Gastroesophageal sphincter (tissue), 4 donors: ENCODE results near the gene PDCD1. TPM values are rescaled to one million over a fixed set of nuclear protein-coding genes. Genes with fewer than 3 reads are reported as not detected.
"Not testable (repeated sequence)": the region's sequence is repeated elsewhere in the genome, so short reads cannot be mapped to it uniquely, and the experiment has no call there.

Source experiments
- ATAC-seq: fragments of 150-250 bp; one replicate; pipeline ENCODE4 v1.9.1; 2016; ENCODE audit warnings: mild to moderate bottlenecking, moderate library complexity
- H3K27ac ChIP-seq, 4 donors: fragments of 200-600 bp; sonication (generic) in 3 of 4; 1 replicate in 3 of 4; 2 replicates in 1 of 4; pipeline ENCODE4 v1.5.1; 2016 to 2019
- H3K27me3 ChIP-seq: fragments of 200-600 bp; sonication (generic); one replicate; pipeline ENCODE4 v1.5.1; 2019
- H3K36me3 ChIP-seq, 2 donors: fragments of 200-600 bp; sonication (generic); one replicate each; pipeline ENCODE4 v1.5.1; 2019; ENCODE audit warnings: control low read depth in 1 of 2
- H3K4me1 ChIP-seq, 3 donors: fragments of 200-600 bp; sonication (generic); 1 replicate in 2 of 3; 2 replicates in 1 of 3; pipeline ENCODE4 v1.5.1; 2016 to 2019; ENCODE audit warnings: control low read depth in 2 of 3
- H3K4me3 ChIP-seq, 2 donors: fragments of 200-600 bp; sonication (generic); one replicate each; pipeline ENCODE4 v1.5.1; 2019; ENCODE audit warnings: mild to moderate bottlenecking in 1 of 2, moderate library complexity in 1 of 2
- H3K9me3 ChIP-seq, 3 donors: fragments of 200-600 bp; sonication (generic); one replicate each; pipeline ENCODE4 v1.5.1; 2017 to 2019; ENCODE audit warnings: control low read depth in 2 of 3
- EP300 ChIP-seq: sonication (generic); formaldehyde crosslinking; IDR thresholded peaks from one replicate; pipeline ENCODE4 v1.6.1; 2017; ENCODE audit warnings: antibody characterized with exemption, mild to moderate bottlenecking
- POLR2A ChIP-seq, 2 donors: fragments of 450-650 bp; IDR thresholded peaks; one replicate each; pipeline ENCODE4 v1.6.1; 2017; ENCODE audit warnings: antibody characterized with exemption in 2 of 2, mild to moderate bottlenecking in 2 of 2, moderate library complexity in 1 of 2
- POLR2AphosphoS5 ChIP-seq: sonication (generic); formaldehyde crosslinking; IDR thresholded peaks from one replicate; pipeline ENCODE4 v1.6.1; 2017; ENCODE audit warnings: antibody characterized with exemption
- WGBS, 2 donors: methylation state at CpG; one replicate each; pipeline ENCODE4 v1.1.5; 2018; ENCODE audit warnings: low coverage in 1 of 2; 5-methylcytosine and 5-hydroxymethylcytosine counted together
- total RNA-seq, 4 donors: library from RNA; depleted of rRNA; stranded (reverse); fragments of >200 nt; gene quantifications; one replicate each; pipeline ENCODE4 v1.1.0, GENCODE V29; 2016
- TF ChIP-seq, protein P1 (sequence below), 4 experiments: fragments of 200-600 bp in 2 of 4; fragments of 450-650 bp in 2 of 4; sonication (generic) in 1 of 4; IDR thresholded peaks; one replicate each; pipeline ENCODE4 v1.5.1; 2017 to 2019; ENCODE audit warnings: antibody characterized with exemption in 4 of 4, mild to moderate bottlenecking in 2 of 4, moderate library complexity in 2 of 4

The PDCD1 gene
- total RNA-seq, 4 donors from 2014 or later = 0.19 to 0.54 TPM; not detected in 2

GRCh38 chr2:241818229-241818942 is 40.3 kb downstream of the PDCD1 start:
- no peak overlapping the region for H3K4me3 ChIP-seq
- H3K27ac ChIP-seq = no peak overlapping the region
- H3K4me1 ChIP-seq = no peaks in the 10 kb centered on the region
- TF ChIP-seq, protein P1, sequence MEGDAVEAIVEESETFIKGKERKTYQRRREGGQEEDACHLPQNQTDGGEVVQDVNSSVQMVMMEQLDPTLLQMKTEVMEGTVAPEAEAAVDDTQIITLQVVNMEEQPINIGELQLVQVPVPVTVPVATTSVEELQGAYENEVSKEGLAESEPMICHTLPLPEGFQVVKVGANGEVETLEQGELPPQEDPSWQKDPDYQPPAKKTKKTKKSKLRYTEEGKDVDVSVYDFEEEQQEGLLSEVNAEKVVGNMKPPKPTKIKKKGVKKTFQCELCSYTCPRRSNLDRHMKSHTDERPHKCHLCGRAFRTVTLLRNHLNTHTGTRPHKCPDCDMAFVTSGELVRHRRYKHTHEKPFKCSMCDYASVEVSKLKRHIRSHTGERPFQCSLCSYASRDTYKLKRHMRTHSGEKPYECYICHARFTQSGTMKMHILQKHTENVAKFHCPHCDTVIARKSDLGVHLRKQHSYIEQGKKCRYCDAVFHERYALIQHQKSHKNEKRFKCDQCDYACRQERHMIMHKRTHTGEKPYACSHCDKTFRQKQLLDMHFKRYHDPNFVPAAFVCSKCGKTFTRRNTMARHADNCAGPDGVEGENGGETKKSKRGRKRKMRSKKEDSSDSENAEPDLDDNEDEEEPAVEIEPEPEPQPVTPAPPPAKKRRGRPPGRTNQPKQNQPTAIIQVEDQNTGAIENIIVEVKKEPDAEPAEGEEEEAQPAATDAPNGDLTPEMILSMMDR (IDR thresholded peaks at IDR 0.05) = no peak
- TF ChIP-seq EP300 (no peak), POLR2AphosphoS5 (no peak), POLR2A (IDR thresholded peaks at IDR 0.05) (no peak)
- 72 to 93% methylated on average over 4 to 5 of the region's 25 CpGs for WGBS, 2 donors
- H3K9me3 ChIP-seq = no peaks in the 10 kb centered on the region
- H3K27me3 ChIP-seq = peaks cover 80% of the 10 kb centered on the region
- H3K36me3 ChIP-seq = no peaks in the 10 kb centered on the region
- ATAC-seq = no peak

GRCh38 chr2:241817821-241818215 is 40.9 kb downstream of the PDCD1 start:
- not testable (repeated sequence) for H3K9me3 ChIP-seq, ATAC-seq, H3K27ac ChIP-seq, H3K4me3 ChIP-seq, H3K4me1 ChIP-seq, H3K36me3 ChIP-seq
- 68 to 80% methylated on average over 2 to 3 of the region's 10 CpGs for WGBS, 2 donors
- peaks cover 83% of the 10 kb centered on the region for H3K27me3 ChIP-seq

GRCh38 chr2:241817126-241817820 is 41.4 kb downstream of the PDCD1 start:
- H3K4me3 ChIP-seq = no peak overlapping the region
- 52 to 59% methylated on average over 5 to 7 of the region's 16 CpGs for WGBS, 2 donors
- no peaks in the 10 kb centered on the region for H3K4me1 ChIP-seq
- H3K36me3 ChIP-seq = no peaks in the 10 kb centered on the region
- no peak for ATAC-seq
- peaks cover 83% of the 10 kb centered on the region for H3K27me3 ChIP-seq
- H3K27ac ChIP-seq = no peak overlapping the region
- no peaks in the 10 kb centered on the region for H3K9me3 ChIP-seq
- TF ChIP-seq POLR2AphosphoS5 = no peak
- no peak for TF ChIP-seq EP300
- TF ChIP-seq, protein P1 (IDR thresholded peaks at IDR 0.05) = no peak
- TF ChIP-seq POLR2A (IDR thresholded peaks at IDR 0.05) = no peak

DNA sequence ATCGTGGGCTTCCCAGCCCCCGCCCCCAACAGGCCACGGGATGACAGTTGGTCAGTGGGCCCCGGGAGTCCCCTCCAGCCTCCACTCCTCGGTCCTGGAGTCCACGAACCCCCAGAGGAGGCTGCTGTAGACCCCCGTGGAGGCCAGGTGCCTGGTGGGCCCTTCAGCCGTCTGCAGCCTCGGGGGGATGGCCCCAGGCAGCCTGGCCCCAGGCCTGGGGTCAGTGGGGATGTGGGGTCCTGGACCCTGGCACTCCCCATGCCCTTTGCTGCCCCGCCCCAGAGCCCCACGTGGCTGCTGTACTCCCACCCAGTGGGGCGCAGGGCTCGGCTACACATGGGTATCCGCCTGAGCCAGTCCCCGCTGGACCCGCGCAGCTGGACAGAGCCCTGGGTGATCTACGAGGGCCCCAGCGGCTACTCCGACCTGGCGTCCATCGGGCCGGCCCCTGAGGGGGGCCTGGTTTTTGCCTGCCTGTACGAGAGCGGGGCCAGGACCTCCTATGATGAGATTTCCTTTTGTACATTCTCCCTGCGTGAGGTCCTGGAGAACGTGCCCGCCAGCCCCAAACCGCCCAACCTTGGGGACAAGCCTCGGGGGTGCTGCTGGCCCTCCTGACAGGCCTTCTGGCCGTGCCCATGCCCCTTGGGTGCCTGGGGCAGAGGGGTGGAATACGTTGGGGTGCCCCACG is 42.1 kb downstream of the PDCD1 start:
- ATAC-seq = no peak
- H3K27ac ChIP-seq = no peak overlapping the region
- H3K36me3 ChIP-seq = no peaks in the 10 kb centered on the region
- H3K27me3 ChIP-seq = peaks cover 82% of the 10 kb centered on the region
- TF ChIP-seq POLR2A (IDR thresholded peaks at IDR 0.05) (no peak), EP300 (no peak), POLR2AphosphoS5 (no peak)
- TF ChIP-seq, protein P1 (IDR thresholded peaks at IDR 0.05) = no peak
- no CpG with 5 or more reads among the region's 33 CpGs for WGBS, 2 donors
- no peaks in the 10 kb centered on the region for H3K9me3 ChIP-seq
- H3K4me3 ChIP-seq = no peak overlapping the region
- no peaks in the 10 kb centered on the region for H3K4me1 ChIP-seq

- no peak for ATAC-seq
- 66 to 79% methylated on average over 2 to 10 of the region's 48 CpGs for WGBS, 2 donors
These were observed 42.9 kb downstream of the PDCD1 start for GRCh38 chr2:241815477-241816430.

More at GRCh38 chr2:241815477-241816430, 42.9 kb downstream of the PDCD1 start:
- peaks cover 81% of the 10 kb centered on the region for H3K27me3 ChIP-seq
- H3K4me1 ChIP-seq = no peaks in the 10 kb centered on the region
- no peak overlapping the region for H3K27ac ChIP-seq
- H3K4me3 ChIP-seq = no peak overlapping the region
- H3K9me3 ChIP-seq = no peaks in the 10 kb centered on the region
- H3K36me3 ChIP-seq = no peaks in the 10 kb centered on the region
- TF ChIP-seq, protein P1 (IDR thresholded peaks at IDR 0.05) = no peak
- TF ChIP-seq POLR2A (IDR thresholded peaks at IDR 0.05) (no peak), EP300 (no peak), POLR2AphosphoS5 (no peak)
